CD4-positive, CD25-positive, alpha-beta regulatory T cell (primary cell): ENCODE results near the gene METTL16. TPM values are rescaled to one million over a fixed set of nuclear protein-coding genes. Genes with fewer than 3 reads are reported as not detected.
A peak's percentile ranks its signal among the peaks of the same experiment; 100 is the strongest.
"Not testable (repeated sequence)": the region's sequence is repeated elsewhere in the genome, so short reads cannot be mapped to it uniquely, and the experiment has no call there.

ENCODE experiments used
- ATAC-seq, 2 donors: fragments of 150-1000 bp; cut with Tn5 transposase; one replicate each; pipeline ENCODE4 v1.10.0; 2021; ENCODE audit warnings: low read depth in 2 of 2, moderate number of reproducible peaks in 2 of 2, moderate library complexity in 1 of 2
- DNase-seq, 3 donors: peaks; one replicate each; pipeline versions ENCODE4 v3.0.0 to v3.0.0-alpha.2; 2012 to 2022; ENCODE audit warnings: mixed read lengths in 1 of 3
- H3K27ac ChIP-seq: one replicate; pipeline ENCODE4 v1.7.0; 2013; ENCODE audit warnings: mild to moderate bottlenecking, low read length; ENCODE audit not compliant: insufficient read depth, poor library complexity, severe bottlenecking
- H3K27me3 ChIP-seq: one replicate; pipeline ENCODE4 v1.7.0; 2013; ENCODE audit warnings: low read length; ENCODE audit not compliant: control insufficient read depth, insufficient read depth
- H3K36me3 ChIP-seq: one replicate; pipeline ENCODE4 v1.7.0; 2013; ENCODE audit warnings: mild to moderate bottlenecking, low read length, moderate library complexity; ENCODE audit not compliant: control insufficient read depth, insufficient read depth
- H3K4me1 ChIP-seq: 2 replicates; pipeline ENCODE4 v1.7.0; 2013; ENCODE audit warnings: mild to moderate bottlenecking, low read length; ENCODE audit not compliant: insufficient read depth, control insufficient read depth, poor library complexity, severe bottlenecking
- H3K4me3 ChIP-seq: one replicate; pipeline ENCODE4 v1.7.0; 2013; ENCODE audit warnings: low read depth, mild to moderate bottlenecking, low read length, moderate library complexity
- H3K9me3 ChIP-seq, 2 experiments: 1 replicate in 1 of 2; 2 replicates in 1 of 2; pipeline ENCODE4 v1.7.0; 2013; ENCODE audit warnings: low read length in 2 of 2, mild to moderate bottlenecking in 1 of 2, moderate library complexity in 1 of 2; ENCODE audit not compliant: control insufficient read depth in 2 of 2
- H3K27ac Mint-ChIP-seq, 3 donors: one replicate each; pipeline ENCODE4 v1.8.0; 2020 to 2022; ENCODE audit warnings: mild to moderate bottlenecking in 3 of 3, mixed read lengths in 3 of 3, moderate library complexity in 2 of 3
- H3K27me3 Mint-ChIP-seq: one replicate; pipeline ENCODE4 v1.8.0; 2022; ENCODE audit warnings: mild to moderate bottlenecking, mixed read lengths
- H3K36me3 Mint-ChIP-seq: one replicate; pipeline ENCODE4 v1.8.0; 2020; ENCODE audit warnings: mixed read lengths
- H3K4me1 Mint-ChIP-seq, 4 donors: one replicate each; pipeline ENCODE4 v1.8.0; 2020 to 2022; ENCODE audit warnings: mixed read lengths in 4 of 4, mild to moderate bottlenecking in 1 of 4
- H3K4me3 Mint-ChIP-seq, 4 donors: one replicate each; pipeline ENCODE4 v1.8.0; 2020 to 2022; ENCODE audit warnings: mild to moderate bottlenecking in 4 of 4, mixed read lengths in 4 of 4, moderate library complexity in 3 of 4
- H3K9me3 Mint-ChIP-seq, 7 donors: one replicate each; pipeline ENCODE4 v1.8.0; 2020 to 2022; ENCODE audit warnings: mixed read lengths in 7 of 7, mild to moderate bottlenecking in 3 of 7, moderate library complexity in 2 of 7
- polyA plus RNA-seq, 4 donors: library from polyadenylated mRNA; unstranded; fragments of 300-500 nt; fragmentation: Illumina TruSeq; gene quantifications; one replicate each; pipeline ENCODE4 v1.2.3, GENCODE V29; 2021
- total RNA-seq: library from RNA; stranded (reverse); gene quantifications from one replicate; pipeline ENCODE4 v1.2.3, GENCODE V29; 2022

The METTL16 gene
- total and polyA plus RNA-seq, 5 donors from 2014 or later, result 12.9 to 39.2 (median 16.9) TPM

GRCh38 chr17:2545393-2545792, 33.7 kb upstream of the METTL16 start:
- H3K27ac ChIP-seq, result no peak overlapping the region
- H3K4me1 ChIP-seq, result no peaks in the 10 kb centered on the region
- Mint-ChIP-seq H3K9me3 (peaks cover 0 to 1% (median 0%) of the 10 kb centered on the region in 7 donors), H3K36me3 (no peaks in the 10 kb centered on the region), H3K4me1 (peaks cover 0 to 3% (median 0%) of the 10 kb centered on the region in 4 donors), H3K27ac (no peak overlapping the region), H3K4me3 (no peak overlapping the region), H3K27me3 (peaks cover 4% of the 10 kb centered on the region)
- H3K27me3 ChIP-seq, result no peaks in the 10 kb centered on the region
- H3K9me3 ChIP-seq, result no peaks in the 10 kb centered on the region
- no peaks in the 10 kb centered on the region for H3K36me3 ChIP-seq
- H3K4me3 ChIP-seq, result no peak overlapping the region
- DNase-seq, result no peak
- no peak for ATAC-seq

- H3K4me3 ChIP-seq, result no peak overlapping the region
- H3K27me3 ChIP-seq, result no peaks in the 10 kb centered on the region
- Mint-ChIP-seq H3K36me3 (no peaks in the 10 kb centered on the region), H3K4me1 (peaks cover 0 to 3% (median 0%) of the 10 kb centered on the region in 4 donors), H3K27ac (no peak overlapping the region), H3K27me3 (peaks cover 4% of the 10 kb centered on the region), H3K9me3 (peaks cover 0 to 1% (median 0%) of the 10 kb centered on the region in 7 donors), H3K4me3 (no peak overlapping the region)
- H3K27ac ChIP-seq, result no peak overlapping the region
- no peak for ATAC-seq
- no peak for DNase-seq
- H3K9me3 ChIP-seq, result no peaks in the 10 kb centered on the region
- no peaks in the 10 kb centered on the region for H3K4me1 ChIP-seq
- H3K36me3 ChIP-seq, result no peaks in the 10 kb centered on the region
Observed at GRCh38 chr17:2542456-2542855, 30.8 kb upstream of the METTL16 start.

- H3K27ac Mint-ChIP-seq, result no peak overlapping the region
- Histone ChIP-seq H3K36me3 (no peaks in the 10 kb centered on the region), H3K9me3 (no peaks in the 10 kb centered on the region), H3K4me3 (no peak overlapping the region), H3K27ac (no peak overlapping the region), H3K27me3 (no peaks in the 10 kb centered on the region), H3K4me1 (no peaks in the 10 kb centered on the region)
- ATAC-seq (no peak), DNase-seq (no peak)
- H3K4me3 Mint-ChIP-seq, result no peak overlapping the region
- H3K9me3 Mint-ChIP-seq, result peaks cover 0 to 1% (median 0%) of the 10 kb centered on the region in 7 donors
- peaks cover 4% of the 10 kb centered on the region for H3K27me3 Mint-ChIP-seq
- peaks cover 0 to 3% (median 0%) of the 10 kb centered on the region in 4 donors for H3K4me1 Mint-ChIP-seq
- no peaks in the 10 kb centered on the region for H3K36me3 Mint-ChIP-seq
Observed at GRCh38 chr17:2542056-2542455, 30.4 kb upstream of the METTL16 start.

GRCh38 chr17:2537579-2537978, 25.9 kb upstream of the METTL16 start:
- not testable (repeated sequence) for H3K9me3 Mint-ChIP-seq, ATAC-seq, H3K9me3 ChIP-seq, H3K4me3 Mint-ChIP-seq, H3K4me3 ChIP-seq, H3K36me3 Mint-ChIP-seq, H3K27me3 Mint-ChIP-seq, H3K36me3 ChIP-seq, H3K27ac ChIP-seq, H3K4me1 Mint-ChIP-seq, DNase-seq, H3K27me3 ChIP-seq, H3K4me1 ChIP-seq, H3K27ac Mint-ChIP-seq

GRCh38 chr17:2532146-2532720, 20.5 kb upstream of the METTL16 start:
- ATAC-seq (no peak), DNase-seq (no peak)
- H3K4me3 ChIP-seq, result no peak overlapping the region
- H3K36me3 Mint-ChIP-seq, result no peaks in the 10 kb centered on the region
- H3K27ac Mint-ChIP-seq, result no peak overlapping the region
- no peaks in the 10 kb centered on the region for H3K36me3 ChIP-seq
- no peak overlapping the region for H3K27ac ChIP-seq
- no peak overlapping the region for H3K4me3 Mint-ChIP-seq
- no peaks in the 10 kb centered on the region for H3K27me3 ChIP-seq
- peaks cover 6% of the 10 kb centered on the region for H3K4me1 ChIP-seq
- H3K27me3 Mint-ChIP-seq, result no peaks in the 10 kb centered on the region
- H3K4me1 Mint-ChIP-seq, result peaks cover 0 to 11% (median 3%) of the 10 kb centered on the region in 4 donors
- H3K9me3 ChIP-seq, result no peaks in the 10 kb centered on the region
- H3K9me3 Mint-ChIP-seq, result no peaks in the 10 kb centered on the region

- not testable (repeated sequence) for H3K9me3 ChIP-seq, H3K36me3 ChIP-seq, H3K27me3 ChIP-seq, ATAC-seq, H3K4me1 ChIP-seq, H3K36me3 Mint-ChIP-seq, H3K27me3 Mint-ChIP-seq, H3K27ac ChIP-seq, H3K9me3 Mint-ChIP-seq
- peak in 2 of 3 donors; percentile 9 to 18 for DNase-seq
- Mint-ChIP-seq H3K4me3 (peak overlapping the region in 2 of 4 donors; percentile 8 to 21), H3K27ac (peak overlapping the region in 1 of 3 donors; percentile 48), H3K4me1 (peaks cover 0 to 11% (median 3%) of the 10 kb centered on the region in 4 donors)
- peak overlapping the region; percentile 32 for H3K4me3 ChIP-seq
Observed at GRCh38 chr17:2531243-2531954, 19.7 kb upstream of the METTL16 start.

- not testable (repeated sequence) for H3K27ac Mint-ChIP-seq, H3K27me3 ChIP-seq, DNase-seq, H3K27ac ChIP-seq, H3K4me1 Mint-ChIP-seq, H3K4me3 Mint-ChIP-seq, H3K4me1 ChIP-seq, H3K9me3 ChIP-seq, H3K4me3 ChIP-seq, H3K9me3 Mint-ChIP-seq, H3K36me3 Mint-ChIP-seq, ATAC-seq, H3K36me3 ChIP-seq
- peaks cover 15% of the 10 kb centered on the region for H3K27me3 Mint-ChIP-seq
Observed at GRCh38 chr17:2521775-2522410, 10.2 kb upstream of the METTL16 start.
